ENCODE measurements around the gene FCGR3A. TPM values are rescaled to one million over a fixed set of nuclear protein-coding genes. Genes with fewer than 3 reads are reported as not detected.
A peak's percentile ranks its signal among the peaks of the same experiment; 100 is the strongest.
"Not testable (repeated sequence)": the region's sequence is repeated elsewhere in the genome, so short reads cannot be mapped to it uniquely, and the experiment has no call there.

FCGR3A gene
- total and polyA plus RNA-seq, 11 donors = 1.8 to 204 (median 9.2) TPM

DNA sequence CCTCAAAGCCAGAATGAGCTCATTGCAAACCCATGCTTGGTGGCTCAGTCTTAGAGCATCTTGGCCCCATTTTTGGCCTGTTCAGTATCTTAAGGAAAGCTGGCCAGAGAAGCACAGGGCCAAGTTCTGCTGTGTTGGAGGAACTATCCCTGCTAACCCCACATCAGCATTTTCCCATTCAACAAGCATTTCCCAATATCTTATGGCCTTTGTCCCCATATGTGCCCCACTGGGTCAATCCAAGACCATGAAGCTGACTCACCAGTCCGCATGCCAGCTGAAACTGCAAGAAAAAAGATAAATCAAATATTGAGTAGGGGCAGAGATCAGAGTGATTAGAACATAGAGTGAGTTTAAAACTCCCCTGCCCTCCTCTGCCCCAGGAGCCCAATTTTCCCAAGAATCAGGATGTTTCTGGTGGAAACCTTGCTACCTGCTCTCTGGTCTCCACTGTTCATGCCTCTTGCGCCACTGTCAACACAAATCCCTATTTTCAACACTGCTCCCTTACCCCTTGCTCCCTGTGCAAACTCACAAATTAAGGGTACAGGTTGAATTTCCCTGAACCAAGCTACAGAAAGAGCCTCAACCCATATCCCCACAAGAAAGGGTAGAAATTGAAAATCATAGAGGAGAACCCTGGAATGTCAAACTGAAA, 740 bp downstream of the FCGR3A start:
- H3K9me3 ChIP-seq; intact Hi-C loops (cut with DNase I); H3K36me3 ChIP-seq; H3K4me1 ChIP-seq; DNase-seq; H3K27me3 ChIP-seq: not testable (repeated sequence)
- Histone ChIP-seq H3K27ac (peak overlapping the region in 1 of 12 donors; percentile 89), H3K4me3 (peak overlapping the region in 1 of 12 donors; percentile 53)
- peak in 3 of 4 donors; percentile 56 to 70 (median 67) for ATAC-seq
- WGBS, 4 donors = 83 to 100% (median 90%) methylated on average over 1 of the region's 2 CpGs

DNA sequence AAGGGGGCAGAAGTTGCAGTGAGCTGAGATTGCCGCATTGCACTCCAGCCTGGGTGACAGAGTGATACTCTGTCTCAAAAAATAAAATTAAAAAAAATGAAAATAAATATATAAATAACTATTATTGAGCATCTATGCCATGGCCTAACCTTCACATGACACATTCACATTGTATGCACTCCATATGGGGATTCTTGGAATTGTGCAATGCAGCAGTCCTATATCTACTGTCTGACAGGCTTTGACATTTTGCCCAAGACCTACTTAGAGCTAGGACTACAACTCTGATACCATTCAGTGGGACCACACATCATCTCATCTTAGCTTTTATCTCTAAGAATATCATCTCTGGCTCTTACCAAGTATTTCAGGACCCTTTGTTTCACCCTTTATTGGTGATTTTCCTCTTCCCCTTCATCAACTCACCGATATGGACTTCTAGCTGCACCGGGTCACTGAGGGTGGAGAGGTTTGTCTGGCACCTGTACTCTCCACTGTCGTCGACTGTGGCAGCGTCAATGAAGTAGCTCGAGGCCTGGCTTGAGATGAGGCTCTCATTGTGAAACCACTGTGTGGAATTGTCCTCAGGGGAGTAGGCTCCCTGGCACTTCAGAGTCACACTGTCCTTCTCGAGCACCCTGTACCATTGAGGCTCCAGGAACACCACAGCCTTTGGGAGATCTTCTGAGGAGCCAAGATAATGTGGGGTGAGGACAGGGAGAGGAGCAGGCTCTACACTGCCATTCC, 1.4 kb downstream of the FCGR3A start:
- WGBS, 4 donors = 84 to 94% (median 92%) methylated on average over 1 to 8 of the region's 8 CpGs
- H3K36me3 ChIP-seq; intact Hi-C loops (cut with DNase I); H3K27me3 ChIP-seq; H3K9me3 ChIP-seq; DNase-seq: not testable (repeated sequence)
- peaks cover 0 to 13% (median 0%) of the 10 kb centered on the region in 12 donors for H3K4me1 ChIP-seq
- H3K4me3 ChIP-seq = peak overlapping the region in 1 of 12 donors; percentile 53
- H3K27ac ChIP-seq = peak overlapping the region in 1 of 12 donors; percentile 69
- ATAC-seq = peak in 1 of 4 donors; percentile 26

DNA sequence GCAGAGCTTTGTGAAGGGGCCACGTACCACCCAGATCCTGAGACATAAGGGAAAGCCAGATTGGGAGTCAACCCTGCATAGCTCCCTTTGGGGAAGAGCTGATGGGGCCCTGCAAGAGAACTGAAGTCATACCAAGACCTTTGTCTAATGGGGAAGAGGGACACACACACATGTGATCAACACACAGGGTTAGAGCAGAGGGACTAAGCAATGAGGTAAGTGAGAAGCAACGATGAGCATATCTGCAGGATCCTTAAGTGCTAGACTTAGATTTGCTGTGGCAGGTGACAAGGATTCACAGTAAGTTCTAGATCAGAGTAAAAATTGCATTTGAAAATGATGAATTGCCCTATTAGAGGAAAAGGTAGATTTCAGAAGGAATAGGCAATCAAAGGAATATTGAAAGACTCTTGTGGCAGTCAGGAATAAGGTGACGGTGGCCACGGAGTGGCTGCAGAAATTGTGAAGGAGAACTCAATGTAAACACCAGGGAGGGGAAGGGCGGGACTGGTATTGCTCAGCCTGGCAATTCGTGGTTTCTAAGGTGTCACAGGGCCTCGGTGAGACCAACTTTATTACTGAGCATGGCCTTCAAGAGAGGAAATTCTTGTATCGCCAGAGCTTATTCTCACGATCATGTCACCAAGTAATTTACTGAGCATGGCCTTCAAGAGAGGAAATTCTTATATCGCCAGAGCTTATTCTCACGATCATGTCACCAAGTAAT, 4.5 kb downstream of the FCGR3A start:
- 77 to 83% (median 78%) methylated on average over 10 to 11 of the region's 11 CpGs for WGBS, 4 donors
- peak overlapping the region in 1 of 12 donors; percentile 53 for H3K4me3 ChIP-seq
- H3K36me3 ChIP-seq; DNase-seq; intact Hi-C loops (cut with DNase I); H3K27me3 ChIP-seq; H3K9me3 ChIP-seq; ATAC-seq: not testable (repeated sequence)
- peak overlapping the region in 1 of 12 donors; percentile 58 for H3K27ac ChIP-seq
- peaks cover 0 to 37% (median 0%) of the 10 kb centered on the region in 12 donors for H3K4me1 ChIP-seq

DNA sequence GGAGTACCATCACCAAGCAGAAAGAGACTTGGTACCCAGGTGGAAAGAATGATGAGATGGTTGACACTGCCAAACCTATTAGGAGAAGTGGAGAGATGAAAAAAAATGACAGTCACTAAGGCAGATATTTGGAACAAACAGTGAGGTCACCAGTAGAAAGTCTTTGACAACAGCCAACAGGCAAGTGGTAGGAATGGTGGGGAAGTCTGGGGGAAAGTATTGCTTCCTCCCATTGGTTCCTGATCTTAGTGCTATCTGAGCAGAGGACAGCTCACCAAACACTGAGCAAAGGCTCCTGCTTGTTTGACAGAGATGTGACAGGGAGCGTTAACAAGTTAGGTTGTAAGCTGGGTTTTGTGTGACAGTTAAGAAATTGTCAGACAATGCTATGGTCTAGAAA, 6.5 kb downstream of the FCGR3A start:
- DNase-seq; H3K4me3 ChIP-seq; H3K36me3 ChIP-seq; intact Hi-C loops (cut with DNase I); H3K9me3 ChIP-seq; H3K27me3 ChIP-seq; ATAC-seq: not testable (repeated sequence)
- H3K27ac ChIP-seq = peak overlapping the region in 1 of 12 donors; percentile 75
- H3K4me1 ChIP-seq = peaks cover 0 to 42% (median 0%) of the 10 kb centered on the region in 12 donors
- WGBS, 4 donors = 59 to 93% (median 85%) methylated on average over 1 of the region's 1 CpG

GRCh38 chr1:161542091-161542559, 7.5 kb downstream of the FCGR3A start:
- Histone ChIP-seq H3K4me3 (peak overlapping the region in 1 of 12 donors; percentile 15), H3K27ac (peak overlapping the region in 1 of 12 donors; percentile 75), H3K4me1 (peaks cover 0 to 42% (median 0%) of the 10 kb centered on the region in 12 donors)
- H3K36me3 ChIP-seq; H3K9me3 ChIP-seq; H3K27me3 ChIP-seq; DNase-seq; intact Hi-C loops (cut with DNase I): not testable (repeated sequence)
- WGBS, 4 donors = 56 to 68% (median 60%) methylated on average over 5 of the region's 5 CpGs
- ATAC-seq = peak in 1 of 4 donors; percentile 29

DNA sequence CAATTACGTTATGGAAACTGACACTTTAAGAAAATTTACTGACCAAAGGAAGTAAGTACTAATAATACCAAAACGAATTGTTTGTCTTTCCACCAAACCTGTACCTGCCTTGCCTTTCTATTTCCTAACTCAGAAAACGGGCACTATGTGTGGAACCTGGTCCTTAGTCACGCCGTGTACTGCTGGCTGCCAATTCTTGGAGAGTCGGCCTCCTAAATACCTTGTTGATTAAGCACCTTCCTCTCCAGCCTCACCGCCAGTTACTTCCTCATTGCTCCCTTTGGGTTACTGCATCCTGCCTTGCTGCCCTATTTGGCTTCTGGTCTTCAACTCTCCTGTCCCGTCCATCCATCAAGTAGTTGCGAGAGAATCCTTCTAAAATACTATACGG, 9.1 kb downstream of the FCGR3A start:
- DNase-seq; H3K9me3 ChIP-seq; H3K36me3 ChIP-seq; intact Hi-C loops (cut with DNase I); H3K27me3 ChIP-seq: not testable (repeated sequence)
- ATAC-seq = peak; percentile 20 to 48 (median 33)
- Histone ChIP-seq H3K4me3 (peak overlapping the region in 9 of 12 donors; percentile 46 to 68 (median 57)), H3K27ac (peak overlapping the region in 5 of 12 donors; percentile 15 to 83 (median 53)), H3K4me1 (peaks cover 0 to 42% (median 0%) of the 10 kb centered on the region in 12 donors)
- WGBS, 4 donors = 44 to 51% (median 45%) methylated on average over 10 of the region's 10 CpGs

DNA sequence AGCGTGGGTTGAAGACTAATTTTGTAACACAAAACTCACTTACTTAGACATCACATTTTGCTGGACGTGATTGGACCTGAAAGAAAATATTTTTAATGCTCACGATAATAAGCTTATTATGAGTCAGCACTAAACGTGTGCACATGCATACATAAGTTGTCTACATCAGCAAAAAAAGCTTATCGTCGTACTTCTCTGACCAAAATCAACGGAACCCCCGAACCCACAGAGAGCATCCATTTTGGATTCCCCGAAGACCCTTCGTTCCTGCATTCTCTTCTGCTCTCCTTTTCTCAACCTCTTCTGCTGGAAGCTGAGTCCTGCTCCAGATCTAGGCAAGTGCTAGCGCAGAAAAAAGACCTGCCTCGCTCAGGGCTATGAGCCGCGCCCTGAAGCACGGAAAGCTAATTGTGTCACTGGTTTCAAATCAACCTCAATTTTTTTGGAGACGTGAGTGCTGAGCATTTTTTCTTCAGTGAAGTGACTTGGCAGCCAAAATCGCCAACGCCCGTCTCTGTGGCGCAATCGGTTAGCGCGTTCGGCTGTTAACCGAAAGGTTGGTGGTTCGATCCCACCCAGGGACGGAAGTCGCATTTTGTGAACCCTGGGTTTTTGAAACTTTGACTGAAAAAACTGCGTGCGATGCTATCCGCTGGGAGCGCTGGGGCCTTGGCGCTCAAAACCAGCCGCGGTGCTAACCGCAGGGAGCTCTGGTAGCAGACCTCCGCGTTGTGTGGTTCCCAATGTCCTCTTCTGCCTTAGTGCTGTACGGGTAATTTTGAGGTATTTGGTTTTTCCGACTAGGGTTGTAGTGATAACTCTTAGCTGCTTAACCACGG, 9.7 kb downstream of the FCGR3A start:
- peaks cover 0 to 42% (median 0%) of the 10 kb centered on the region in 12 donors for H3K4me1 ChIP-seq
- H3K4me3 ChIP-seq = peak overlapping the region; percentile 11 to 68 (median 49)
- H3K36me3 ChIP-seq, H3K27me3 ChIP-seq, H3K9me3 ChIP-seq: not testable (repeated sequence)
- peak; percentile 37 to 84 (median 70) for ATAC-seq
- intact Hi-C loops (cut with DNase I) = loop anchor here in 1 of 10 donors (5.0 kb wide), 1 partner anchor 72 kb away; no protein-coding TSS in a partner anchor
- peak; percentile 62 to 87 (median 74) for DNase-seq
- WGBS, 4 donors = 4 to 5% (median 5%) methylated on average over 41 of the region's 41 CpGs
- peak overlapping the region in 6 of 12 donors; percentile 8 to 83 (median 34) for H3K27ac ChIP-seq

- ATAC-seq = not testable (repeated sequence)
- peak overlapping the region in 1 of 12 donors; percentile 83 for H3K27ac ChIP-seq
Observed at GRCh38 chr1:161538925-161539479, 10.6 kb downstream of the FCGR3A start.

DNA sequence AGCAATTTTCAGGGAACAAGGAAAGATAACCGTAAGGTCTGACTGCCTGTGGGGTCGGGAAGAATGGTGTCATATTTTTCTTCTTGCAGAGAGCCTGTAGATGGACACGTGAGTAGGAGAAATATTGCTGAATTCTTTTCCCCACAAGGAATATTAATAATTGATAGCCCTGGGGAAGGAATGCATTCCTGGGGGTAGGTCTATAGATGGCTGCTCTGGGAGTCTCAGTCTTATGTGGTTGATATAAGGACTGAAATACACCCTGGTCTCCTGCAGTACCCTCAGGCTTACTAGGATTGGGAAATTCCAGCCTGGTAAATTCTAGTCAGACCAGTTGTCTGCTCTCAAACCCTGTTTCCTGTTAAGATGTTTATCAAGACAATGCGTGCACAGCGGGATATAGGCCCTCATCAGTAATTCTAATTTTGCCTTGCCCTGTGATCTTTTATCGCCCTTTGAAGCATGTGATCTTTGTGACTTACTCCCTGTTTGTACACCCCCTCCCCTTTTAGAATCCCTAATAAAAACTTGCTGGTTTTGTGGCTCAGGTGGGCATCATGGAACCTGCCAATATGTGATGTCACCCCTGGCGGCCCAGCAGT, 12.4 kb downstream of the FCGR3A start:
- 72 to 79% (median 78%) methylated on average over 7 of the region's 7 CpGs for WGBS, 4 donors
- H3K27me3 ChIP-seq, ATAC-seq, DNase-seq, H3K27ac ChIP-seq, H3K4me3 ChIP-seq, H3K36me3 ChIP-seq, H3K9me3 ChIP-seq: not testable (repeated sequence)
- intact Hi-C loops (cut with DNase I) = loop anchor here in 1 of 10 donors (5.0 kb wide), 1 partner anchor 75 kb away; no protein-coding TSS in a partner anchor
- H3K4me1 ChIP-seq = peaks cover 0 to 29% (median 1%) of the 10 kb centered on the region in 12 donors

More at GRCh38 chr1:161538925-161539479, 10.6 kb downstream of the FCGR3A start:
- WGBS, 4 donors = 88 to 93% (median 90%) methylated on average over 7 of the region's 7 CpGs
- not testable (repeated sequence) for H3K9me3 ChIP-seq, H3K36me3 ChIP-seq, H3K27me3 ChIP-seq, DNase-seq
- Histone ChIP-seq H3K4me1 (peaks cover 0 to 41% (median 0%) of the 10 kb centered on the region in 12 donors), H3K4me3 (peak overlapping the region in 1 of 12 donors; percentile 62)
- intact Hi-C loops (cut with DNase I) = loop anchor here in 1 of 10 donors (5.0 kb wide), 1 partner anchor 73 kb away; no protein-coding TSS in a partner anchor
